ENCODE results near the gene ZNF552.

GRCh38 chr19:57825511-57825910, 10.8 kb upstream of the ZNF552 start:
- TF ChIP-seq CTCF (IDR thresholded peaks at IDR 0.05) (no peak), EZH2 (IDR thresholded peaks at IDR 0.05; ENCODE audit: borderline replicate concordance, insufficient read depth, low read depth, low read length, poor library complexity, severe bottlenecking) (no peak)
